Cardiac muscle cell (in vitro differentiated cells and primary cell): ENCODE results near the gene CANT1. TPM values are rescaled to one million over a fixed set of nuclear protein-coding genes. Genes with fewer than 3 reads are reported as not detected.

ENCODE experiments used
- DNase-seq, 2 donors: peaks; one replicate each; pipeline versions ENCODE4 v3.0.0 to v3.0.0-alpha.2; 2010 to 2017; ENCODE audit warnings: low read depth in 1 of 2, low spot score in 1 of 2
- H3K27ac ChIP-seq: fragments of 200-600 bp; sonication (generic); 2 replicates; pipeline ENCODE4 v1.5.1; 2016
- H3K27me3 ChIP-seq: fragments of 200-600 bp; sonication (generic); 2 replicates; pipeline ENCODE4 v1.6.0; 2016; ENCODE audit warnings: control low read depth
- H3K36me3 ChIP-seq: fragments of 200-600 bp; sonication (generic); 2 replicates; pipeline ENCODE4 v1.5.1; 2016; ENCODE audit warnings: control low read depth
- H3K4me1 ChIP-seq: fragments of 200-600 bp; sonication (generic); 2 replicates; pipeline ENCODE4 v1.8.1; 2017; ENCODE audit warnings: low read depth, mild to moderate bottlenecking, mixed run types
- H3K4me3 ChIP-seq: fragments of 200-600 bp; sonication (generic); 2 replicates; pipeline ENCODE4 v1.5.1; 2016; ENCODE audit warnings: mild to moderate bottlenecking
- H3K9me3 ChIP-seq: fragments of 200-600 bp; sonication (generic); 2 replicates; pipeline ENCODE4 v1.5.1; 2017; ENCODE audit warnings: low read depth, mild to moderate bottlenecking, control low read depth
- polyA plus RNA-seq: library from polyadenylated mRNA; unstranded; fragments of >200 nt; fragmentation: Nextera tagmentation; extraction: Ambion mirVana; gene quantifications from 2 replicates; pipeline ENCODE4 v1.2.1, GENCODE V29; 2016
- total RNA-seq: library from RNA; depleted of rRNA; stranded (reverse); fragments of >200 nt; gene quantifications from 2 replicates; pipeline ENCODE4 v1.2.3, GENCODE V29; 2016
- TF ChIP-seq, protein P1 (sequence below): IDR thresholded peaks from 2 replicates; pipeline ENCODE4 v1.5.1; 2012; ENCODE audit warnings: low read depth, mild to moderate bottlenecking, low read length

The CANT1 gene
- total and polyA plus RNA-seq, 2 experiments from 2014 or later = 33.6 to 55.3 TPM

DNA sequence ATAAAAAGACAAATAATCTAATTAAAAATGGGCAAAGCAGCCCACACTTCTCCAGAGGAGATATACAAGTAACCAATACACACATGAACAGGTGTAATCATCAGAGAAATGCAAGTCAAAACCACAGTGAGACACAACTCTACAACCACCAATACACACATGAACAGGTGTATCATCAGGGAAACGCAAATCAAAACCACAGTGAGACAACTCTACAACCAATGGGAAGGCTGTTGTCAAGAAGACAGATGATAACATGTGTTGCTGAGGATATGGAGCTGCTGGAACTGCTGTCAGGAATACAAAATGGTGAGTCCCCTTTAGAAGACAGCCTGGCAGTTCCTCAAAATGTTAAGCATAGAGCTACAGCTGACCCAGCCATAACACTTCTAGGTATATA, 42.6 kb upstream of the CANT1 start:
- no peaks in the 10 kb centered on the region for H3K27me3 ChIP-seq
- no peak for DNase-seq
- H3K4me1 ChIP-seq = no peaks in the 10 kb centered on the region
- no peaks in the 10 kb centered on the region for H3K9me3 ChIP-seq
- TF ChIP-seq, protein P1, sequence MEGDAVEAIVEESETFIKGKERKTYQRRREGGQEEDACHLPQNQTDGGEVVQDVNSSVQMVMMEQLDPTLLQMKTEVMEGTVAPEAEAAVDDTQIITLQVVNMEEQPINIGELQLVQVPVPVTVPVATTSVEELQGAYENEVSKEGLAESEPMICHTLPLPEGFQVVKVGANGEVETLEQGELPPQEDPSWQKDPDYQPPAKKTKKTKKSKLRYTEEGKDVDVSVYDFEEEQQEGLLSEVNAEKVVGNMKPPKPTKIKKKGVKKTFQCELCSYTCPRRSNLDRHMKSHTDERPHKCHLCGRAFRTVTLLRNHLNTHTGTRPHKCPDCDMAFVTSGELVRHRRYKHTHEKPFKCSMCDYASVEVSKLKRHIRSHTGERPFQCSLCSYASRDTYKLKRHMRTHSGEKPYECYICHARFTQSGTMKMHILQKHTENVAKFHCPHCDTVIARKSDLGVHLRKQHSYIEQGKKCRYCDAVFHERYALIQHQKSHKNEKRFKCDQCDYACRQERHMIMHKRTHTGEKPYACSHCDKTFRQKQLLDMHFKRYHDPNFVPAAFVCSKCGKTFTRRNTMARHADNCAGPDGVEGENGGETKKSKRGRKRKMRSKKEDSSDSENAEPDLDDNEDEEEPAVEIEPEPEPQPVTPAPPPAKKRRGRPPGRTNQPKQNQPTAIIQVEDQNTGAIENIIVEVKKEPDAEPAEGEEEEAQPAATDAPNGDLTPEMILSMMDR = no peak
- no peak overlapping the region for H3K4me3 ChIP-seq
- H3K36me3 ChIP-seq = no peaks in the 10 kb centered on the region
- H3K27ac ChIP-seq = no peak overlapping the region

DNA sequence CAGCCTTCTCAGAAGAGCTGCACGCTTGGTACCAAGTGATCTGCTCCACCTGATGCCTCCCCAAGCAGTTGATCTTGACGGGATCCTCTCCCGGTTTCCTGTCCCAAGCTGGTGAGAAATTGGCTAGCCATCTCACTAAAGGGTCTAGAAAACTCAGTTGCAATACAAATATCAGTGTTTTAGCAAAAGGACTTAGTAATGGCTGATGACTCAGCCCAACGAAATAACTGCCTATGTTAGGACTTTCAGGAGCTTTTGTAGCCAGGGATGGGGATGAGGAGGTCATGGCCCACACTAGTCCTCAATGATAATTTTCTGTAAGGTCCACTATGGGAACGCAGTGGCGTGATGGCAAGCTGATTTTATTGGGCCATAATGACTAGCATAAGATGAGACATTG, 41.7 kb upstream of the CANT1 start:
- TF ChIP-seq, protein P1 = no peak
- Histone ChIP-seq H3K36me3 (no peaks in the 10 kb centered on the region), H3K27me3 (no peaks in the 10 kb centered on the region), H3K4me1 (no peaks in the 10 kb centered on the region), H3K9me3 (no peaks in the 10 kb centered on the region), H3K27ac (no peak overlapping the region), H3K4me3 (no peak overlapping the region)
- DNase-seq = no peak

DNA sequence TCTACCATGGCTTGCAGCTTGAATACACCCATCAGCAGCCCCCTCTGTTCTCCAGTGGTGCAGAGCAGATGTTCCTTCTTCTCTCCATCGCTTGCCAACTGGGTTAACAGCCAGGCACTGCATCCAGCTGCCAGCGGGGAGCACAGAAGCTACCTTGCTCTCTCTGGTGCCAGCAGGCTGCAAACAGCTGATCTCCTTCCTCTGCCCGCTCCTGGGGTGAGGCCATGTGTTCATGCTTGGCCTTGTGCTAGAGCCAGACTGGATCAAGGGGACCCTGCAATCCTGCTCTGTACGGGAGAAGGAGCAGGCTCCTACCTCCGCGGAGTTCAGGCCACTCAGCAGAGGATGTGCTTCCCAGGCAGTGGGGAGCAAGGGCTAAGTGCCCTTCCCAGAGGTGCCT, 41.0 kb upstream of the CANT1 start:
- Histone ChIP-seq H3K4me3 (no peak overlapping the region), H3K27me3 (no peaks in the 10 kb centered on the region), H3K36me3 (no peaks in the 10 kb centered on the region), H3K4me1 (no peaks in the 10 kb centered on the region), H3K27ac (no peak overlapping the region), H3K9me3 (no peaks in the 10 kb centered on the region)
- TF ChIP-seq, protein P1 = no peak
- DNase-seq = no peak

DNA sequence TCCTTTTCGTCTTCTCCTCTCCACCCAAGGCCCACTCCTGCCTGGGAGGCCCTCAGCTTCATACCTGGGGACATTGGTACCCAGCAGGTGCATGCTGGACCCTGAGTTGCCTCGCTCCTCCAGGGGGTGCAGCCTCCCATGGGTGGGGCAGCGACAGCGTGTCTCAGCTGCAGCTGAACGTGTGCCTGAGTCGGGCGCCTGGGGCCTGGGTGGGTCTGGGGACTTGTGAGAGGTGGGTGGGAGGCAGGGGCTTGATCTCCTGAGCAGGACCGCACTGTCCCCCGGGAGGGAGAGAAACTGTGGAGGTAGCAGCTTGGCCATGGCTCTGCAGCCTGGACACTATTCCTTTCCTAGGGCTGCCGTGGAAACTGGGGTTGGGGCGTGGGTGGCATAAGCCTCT, 40.3 kb upstream of the CANT1 start:
- Histone ChIP-seq H3K9me3 (no peaks in the 10 kb centered on the region), H3K27ac (no peak overlapping the region), H3K36me3 (no peaks in the 10 kb centered on the region), H3K4me1 (no peaks in the 10 kb centered on the region), H3K4me3 (no peak overlapping the region), H3K27me3 (no peaks in the 10 kb centered on the region)
- DNase-seq = no peak
- TF ChIP-seq, protein P1 = no peak

DNA sequence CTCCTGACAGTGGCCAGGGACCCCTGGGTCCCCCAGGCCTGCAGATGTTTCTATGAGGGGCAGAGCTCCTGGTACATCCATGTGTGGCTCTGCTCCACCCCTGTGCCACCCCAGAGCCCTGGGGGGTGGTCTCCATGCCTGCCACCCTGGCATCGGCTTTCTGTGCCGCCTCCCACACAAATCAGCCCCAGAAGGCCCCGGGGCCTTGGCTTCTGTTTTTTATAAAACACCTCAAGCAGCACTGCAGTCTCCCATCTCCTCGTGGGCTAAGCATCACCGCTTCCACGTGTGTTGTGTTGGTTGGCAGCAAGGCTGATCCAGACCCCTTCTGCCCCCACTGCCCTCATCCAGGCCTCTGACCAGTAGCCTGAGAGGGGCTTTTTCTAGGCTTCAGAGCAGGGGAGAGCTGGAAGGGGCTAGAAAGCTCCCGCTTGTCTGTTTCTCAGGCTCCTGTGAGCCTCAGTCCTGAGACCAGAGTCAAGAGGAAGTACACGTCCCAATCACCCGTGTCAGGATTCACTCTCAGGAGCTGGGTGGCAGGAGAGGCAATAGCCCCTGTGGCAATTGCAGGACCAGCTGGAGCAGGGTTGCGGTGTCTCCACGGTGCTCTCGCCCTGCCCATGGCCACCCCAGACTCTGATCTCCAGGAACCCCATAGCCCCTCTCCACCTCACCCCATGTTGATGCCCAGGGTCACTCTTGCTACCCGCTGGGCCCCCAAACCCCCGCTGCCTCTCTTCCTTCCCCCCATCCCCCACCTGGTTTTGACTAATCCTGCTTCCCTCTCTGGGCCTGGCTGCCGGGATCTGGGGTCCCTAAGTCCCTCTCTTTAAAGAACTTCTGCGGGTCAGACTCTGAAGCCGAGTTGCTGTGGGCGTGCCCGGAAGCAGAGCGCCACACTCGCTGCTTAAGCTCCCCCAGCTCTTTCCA, 39.5 kb upstream of the CANT1 start:
- Histone ChIP-seq H3K27me3 (no peaks in the 10 kb centered on the region), H3K9me3 (no peaks in the 10 kb centered on the region), H3K27ac (no peak overlapping the region), H3K36me3 (no peaks in the 10 kb centered on the region), H3K4me3 (no peak overlapping the region), H3K4me1 (no peaks in the 10 kb centered on the region)
- no peak for DNase-seq
- TF ChIP-seq, protein P1 = no peak
